GM19467 (cell line): ENCODE data around the gene TIGD3.

Experiments used
- ATAC-seq: cut with Tn5 transposase; IDR thresholded peaks from one replicate; pipeline ENCODE4 v1.9.1; 2021; ENCODE audit warnings: mild to moderate bottlenecking, moderate library complexity; ENCODE audit not compliant: unreplicated experiment

The TIGD3 gene

DNA sequence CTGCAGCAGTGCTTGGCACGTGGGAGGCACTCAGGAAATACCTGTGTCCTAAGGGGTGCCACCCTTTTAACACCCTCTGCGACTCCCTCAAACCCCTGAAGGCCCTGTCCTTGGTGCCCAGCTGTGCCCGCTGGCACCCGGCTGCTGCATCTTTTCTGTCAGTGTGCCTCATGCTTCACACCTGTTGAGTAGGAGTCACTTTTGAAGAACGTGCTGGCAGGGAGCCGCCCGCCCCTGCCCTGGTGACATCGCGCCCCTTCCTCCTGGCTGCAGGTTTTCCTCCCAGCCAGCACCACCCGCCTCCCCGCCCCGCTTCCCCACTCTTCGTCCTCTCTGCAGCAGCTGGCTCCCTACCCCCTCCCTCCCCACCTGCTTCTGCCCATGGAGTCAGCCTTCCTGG lies 49.7 kb downstream of the TIGD3 start:
- no peak for ATAC-seq

DNA sequence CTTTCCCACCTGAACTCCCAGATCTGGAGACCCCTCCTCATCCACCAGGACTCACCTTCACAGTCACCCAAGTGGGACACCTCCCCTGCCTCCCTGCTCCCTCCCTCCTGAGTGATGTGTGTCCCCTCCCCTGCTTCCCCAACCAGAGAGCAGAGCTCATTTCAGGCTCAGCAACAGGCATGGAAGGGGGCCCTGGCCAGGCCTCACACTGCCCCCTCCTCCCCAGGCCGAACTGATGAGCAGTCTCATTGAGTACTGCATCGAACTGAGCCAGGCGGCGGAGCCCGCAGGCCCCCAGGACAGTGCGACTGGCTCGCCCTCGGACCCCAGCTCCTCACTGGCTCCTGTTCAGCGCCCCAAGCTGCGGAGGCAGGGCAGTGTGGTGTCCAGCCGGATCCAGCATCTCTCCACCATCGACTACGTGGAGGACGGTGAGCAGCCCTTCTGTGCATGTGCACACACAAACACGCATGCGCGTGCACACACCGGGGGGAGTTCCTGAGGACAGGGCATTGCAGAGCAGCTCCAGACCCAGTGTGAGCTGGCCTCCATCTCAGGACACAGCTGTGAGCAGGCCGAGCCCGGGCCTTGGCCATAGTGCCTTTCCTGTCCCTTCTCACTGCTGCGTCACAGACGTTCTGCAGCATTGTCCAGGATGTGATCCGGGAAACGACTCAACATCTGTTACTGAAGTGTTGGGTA lies 50.2 kb downstream of the TIGD3 start:
- no peak for ATAC-seq
